ENCODE results near the gene YPEL3. TPM values are rescaled to one million over a fixed set of nuclear protein-coding genes. Genes with fewer than 3 reads are reported as not detected.

The YPEL3 gene
- total and polyA plus RNA-seq, 2 of the 8 experiments (the other 6 are each of a cell fraction or from before 2014, with no cell fraction given), result 40.3 to 53.3 TPM

GRCh38 chr16:30091474-30092372, 4.3 kb downstream of the YPEL3 start, which contains the start of gene TBX6 (continued):
- no peak for TF ChIP-seq CHD7 (IDR thresholded peaks at IDR 0.05; ENCODE audit: insufficient replicate concordance, low read length)
- no peak; a peak in 1 of 4 replicates for TF ChIP-seq HDAC2 (IDR thresholded peaks at IDR 0.05; ENCODE audit: borderline replicate concordance in 1 of 2, low read depth in 2 of 2, low read length in 2 of 2)
- no peak for TF ChIP-seq JUN (IDR thresholded peaks at IDR 0.05; ENCODE audit: low read depth, low read length)
- no peak for TF ChIP-seq CHD1 (IDR thresholded peaks at IDR 0.05; ENCODE audit: low read depth, low read length)
- no peak for TF ChIP-seq BACH1 (IDR thresholded peaks at IDR 0.05; ENCODE audit: low read length)
- TF ChIP-seq JUND (IDR thresholded peaks at IDR 0.05; ENCODE audit: low read length), result peak; percentile 25; the same call in 1 of the 2 replicates
- TF ChIP-seq CTBP2 (IDR thresholded peaks at IDR 0.05; ENCODE audit: borderline replicate concordance, insufficient read depth, insufficient read length, low read length), result no peak
- no peak for TF ChIP-seq POU5F1 (IDR thresholded peaks at IDR 0.05; ENCODE audit: low read depth, low read length)
